ENCODE measurements around the gene CHKB.

The CHKB gene

GRCh38 chr22:50600967-50601668, 18.5 kb upstream of the CHKB start:
- DNase-seq (ENCODE audit: insufficient read length, low spot score) (peak; percentile 27), FAIRE-seq (no peak)

- FAIRE-seq: no peak
- DNase-seq (ENCODE audit: insufficient read length, low spot score): peak; percentile 57
Measured at GRCh38 chr22:50600538-50600937, 17.9 kb upstream of the CHKB start, which contains the start of gene MAPK8IP2. Gene MAPK8IP2 (plus strand): TSS chr22:50600793. CDS start chr22:50600819, 26 bp downstream.

GRCh38 chr22:50599816-50600455, 17.3 kb upstream of the CHKB start:
- FAIRE-seq: no peak

GRCh38 chr22:50597097-50597496, 14.4 kb upstream of the CHKB start:
- DNase-seq (ENCODE audit: insufficient read length, low spot score): no peak

More at GRCh38 chr22:50599816-50600455, 17.3 kb upstream of the CHKB start:
- peak; percentile 90 for DNase-seq (ENCODE audit: insufficient read length, low spot score)

GRCh38 chr22:50595189-50595588, 12.5 kb upstream of the CHKB start:
- no peak for FAIRE-seq
- DNase-seq (ENCODE audit: insufficient read length, low spot score): no peak

More at GRCh38 chr22:50597097-50597496, 14.4 kb upstream of the CHKB start:
- FAIRE-seq: no peak

- DNase-seq (ENCODE audit: insufficient read length, low spot score): no peak
- FAIRE-seq: no peak
Measured at GRCh38 chr22:50587407-50587806, 4.8 kb upstream of the CHKB start.

GRCh38 chr22:50586416-50586815, 3.8 kb upstream of the CHKB start:
- FAIRE-seq: no peak
- no peak for DNase-seq (ENCODE audit: insufficient read length, low spot score)

GRCh38 chr22:50585781-50586180, 3.1 kb upstream of the CHKB start:
- DNase-seq (ENCODE audit: insufficient read length, low spot score): no peak
- no peak for FAIRE-seq

- DNase-seq (ENCODE audit: insufficient read length, low spot score) (no peak), FAIRE-seq (no peak)
Measured at GRCh38 chr22:50585238-50585637, 2.6 kb upstream of the CHKB start.

- FAIRE-seq (no peak), DNase-seq (ENCODE audit: insufficient read length, low spot score) (no peak)
Measured at GRCh38 chr22:50584106-50585096, 1.8 kb upstream of the CHKB start.

- peak; percentile 65 for FAIRE-seq
- no peak for DNase-seq (ENCODE audit: insufficient read length, low spot score)
Measured at GRCh38 chr22:50583294-50583861, 729 bp upstream of the CHKB start.

- no peak for DNase-seq (ENCODE audit: insufficient read length, low spot score)
Measured at GRCh38 chr22:50581950-50582492, 628 bp downstream of the CHKB start.

GRCh38 chr22:50581031-50581949, 1.4 kb downstream of the CHKB start:
- FAIRE-seq: peak; percentile 62
- DNase-seq (ENCODE audit: insufficient read length, low spot score): no peak

More at GRCh38 chr22:50581950-50582492, 628 bp downstream of the CHKB start:
- FAIRE-seq: peak; percentile 35

- DNase-seq (ENCODE audit: insufficient read length, low spot score) (no peak), FAIRE-seq (no peak)
Measured at GRCh38 chr22:50579752-50580151, 2.9 kb downstream of the CHKB start.

- DNase-seq (ENCODE audit: insufficient read length, low spot score) (no peak), FAIRE-seq (no peak)
Measured at GRCh38 chr22:50578776-50579310, 3.8 kb downstream of the CHKB start.

- FAIRE-seq (no peak), DNase-seq (ENCODE audit: insufficient read length, low spot score) (no peak)
Measured at GRCh38 chr22:50577987-50578775, 4.5 kb downstream of the CHKB start, which contains the start of gene CPT1B. Gene CPT1B (minus strand): TSS chr22:50578427. CDS start chr22:50577915, 512 bp downstream.

- FAIRE-seq (no peak), DNase-seq (ENCODE audit: insufficient read length, low spot score) (no peak)
Measured at GRCh38 chr22:50577697-50577986, 5.0 kb downstream of the CHKB start.
